Measurements from ENCODE around the gene CCDC172.

Gene CCDC172, protein sequence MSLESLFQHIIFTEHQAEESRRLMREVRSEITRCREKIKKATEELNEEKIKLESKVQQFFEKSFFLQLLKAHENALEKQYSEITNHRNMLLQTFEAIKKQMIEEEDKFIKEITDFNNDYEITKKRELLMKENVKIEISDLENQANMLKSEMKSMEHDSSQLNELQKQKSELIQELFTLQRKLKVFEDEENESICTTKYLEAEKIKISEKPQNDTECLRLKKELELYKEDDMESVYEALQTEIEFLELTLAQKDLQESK

DNA sequence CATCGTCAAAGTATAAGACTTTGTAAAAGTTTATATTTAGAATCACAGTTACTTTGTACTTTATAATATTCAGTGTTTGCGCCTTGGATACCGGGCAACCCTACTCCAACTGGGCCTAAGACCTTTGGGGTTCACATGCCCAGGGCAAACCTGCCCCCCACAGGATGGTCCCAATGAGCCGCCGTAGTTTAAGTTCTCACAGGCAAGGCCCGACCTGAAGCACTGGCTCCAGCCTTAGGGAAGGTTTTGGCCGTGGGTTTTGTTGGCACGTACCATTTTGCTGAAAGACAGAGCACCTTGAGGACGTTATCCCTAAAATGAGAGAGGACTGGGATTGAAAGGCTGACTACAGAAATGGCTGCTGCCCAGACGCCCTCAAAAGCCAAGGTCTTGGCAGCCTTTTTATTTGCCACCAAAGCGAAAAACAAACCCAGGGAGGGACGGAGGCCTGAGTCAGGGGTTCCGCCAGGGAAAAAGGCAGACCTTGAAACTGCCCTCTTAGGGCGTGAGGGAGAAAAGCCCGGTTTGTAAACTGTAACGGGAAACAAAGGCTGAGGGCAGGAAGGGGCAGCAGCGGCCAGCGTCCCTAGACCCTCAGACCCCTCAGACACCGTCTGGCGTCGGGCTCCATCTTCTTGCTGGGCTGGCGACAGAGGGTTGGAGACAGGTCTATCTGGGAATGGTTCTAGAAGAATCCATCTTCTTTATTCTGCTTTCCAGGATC is at the start of gene CCDC172:
CCDC172 (plus strand) TSS at position 222 of the 724 bp plus-strand sequence. CDS start 564 bp downstream, outside the sequence.
- ATAC-seq (replicated peaks; ENCODE audit: extremely low read depth, poor library complexity, severe bottlenecking) (no peak), DNase-seq (ENCODE audit: low spot score in 2 of 2) (no peak)
- no peaks in the 10 kb centered on the region for H3K27me3 Mint-ChIP-seq
- H3K4me1 Mint-ChIP-seq = no peaks in the 10 kb centered on the region
- H3K36me3 Mint-ChIP-seq (ENCODE audit: insufficient read depth) = no peaks in the 10 kb centered on the region
- no peak within 1 kb of the TSS for H3K27ac Mint-ChIP-seq (ENCODE audit: low read depth)
- H3K9me3 Mint-ChIP-seq = no peaks in the 10 kb centered on the region
- no peak within 1 kb of the TSS for H3K4me3 Mint-ChIP-seq

DNA sequence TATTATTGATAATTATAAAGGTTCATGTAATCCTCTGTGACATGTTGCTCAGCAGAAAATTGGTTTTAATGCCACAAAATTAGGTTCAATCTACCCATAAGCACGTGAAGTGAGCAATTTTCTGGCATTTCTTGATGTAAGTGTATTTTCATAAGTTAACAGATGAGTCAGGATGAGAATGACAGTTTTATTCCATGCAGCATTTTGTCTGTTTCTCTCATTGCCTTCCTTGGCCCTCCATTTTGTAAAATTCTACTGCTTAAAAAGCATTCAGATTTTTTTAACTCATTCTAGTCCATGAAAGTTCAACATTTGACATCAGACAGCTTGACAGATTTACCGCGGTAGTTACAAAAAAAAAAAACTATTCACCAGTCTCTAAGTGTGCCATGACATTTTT is 47.3 kb upstream of the CCDC172 start:
- Mint-ChIP-seq H3K27me3 (peaks cover 34% of the 10 kb centered on the region), H3K27ac (ENCODE audit: low read depth) (no peak overlapping the region), H3K36me3 (ENCODE audit: insufficient read depth) (peaks cover 1% of the 10 kb centered on the region), H3K4me3 (no peak overlapping the region), H3K4me1 (peaks cover 6% of the 10 kb centered on the region), H3K9me3 (peaks cover 5% of the 10 kb centered on the region)
- DNase-seq (ENCODE audit: low spot score in 2 of 2) = no peak
- ATAC-seq (replicated peaks; ENCODE audit: extremely low read depth, poor library complexity, severe bottlenecking) = no peak

DNA sequence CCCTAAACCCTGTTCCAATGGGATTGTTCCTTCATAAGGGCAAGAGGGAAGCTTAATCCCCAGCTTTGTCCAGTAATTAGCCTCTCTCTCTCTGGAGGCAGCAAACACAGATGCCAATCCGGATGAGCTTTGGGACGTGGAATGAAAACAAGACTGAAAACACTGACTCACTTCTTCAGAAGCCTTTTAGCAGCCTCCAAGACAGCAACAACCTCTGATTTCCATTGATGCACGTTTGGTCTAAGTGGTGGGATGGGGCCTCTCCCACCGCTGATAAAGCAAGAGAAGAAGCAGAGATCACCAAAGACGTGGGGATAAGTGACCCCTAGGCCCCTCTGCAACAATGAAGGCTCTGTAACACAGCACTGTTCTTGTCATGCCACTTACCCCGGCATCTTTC is 45.4 kb upstream of the CCDC172 start:
- Mint-ChIP-seq H3K27ac (ENCODE audit: low read depth) (no peak overlapping the region), H3K4me1 (no peaks in the 10 kb centered on the region), H3K4me3 (no peak overlapping the region), H3K9me3 (peaks cover 5% of the 10 kb centered on the region), H3K27me3 (peaks cover 26% of the 10 kb centered on the region), H3K36me3 (ENCODE audit: insufficient read depth) (no peaks in the 10 kb centered on the region)
- DNase-seq (ENCODE audit: low spot score in 2 of 2) (no peak), ATAC-seq (replicated peaks; ENCODE audit: extremely low read depth, poor library complexity, severe bottlenecking) (no peak)

DNA sequence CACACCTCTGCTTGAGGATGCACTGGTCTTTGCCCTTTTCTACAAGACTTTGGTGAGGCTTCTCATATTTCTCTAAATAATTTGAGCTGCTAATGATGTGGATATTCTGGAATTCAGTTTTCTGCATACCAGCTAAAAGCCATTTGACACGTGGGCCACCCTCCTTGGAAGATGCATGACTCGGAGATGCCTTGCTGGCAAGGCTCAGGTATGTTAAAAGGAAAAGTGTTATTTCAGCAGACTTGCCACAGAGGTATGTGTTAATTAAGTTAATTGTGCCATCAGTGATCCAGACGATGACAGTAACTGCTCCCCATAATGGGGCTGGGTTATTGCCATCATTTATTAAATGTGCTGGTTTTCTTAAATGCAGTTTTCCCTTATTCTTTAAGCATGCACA is 42.5 kb upstream of the CCDC172 start:
- DNase-seq (ENCODE audit: low spot score in 2 of 2) (no peak), ATAC-seq (replicated peaks; ENCODE audit: extremely low read depth, poor library complexity, severe bottlenecking) (no peak)
- Mint-ChIP-seq H3K27ac (ENCODE audit: low read depth) (no peak overlapping the region), H3K27me3 (no peaks in the 10 kb centered on the region), H3K4me1 (no peaks in the 10 kb centered on the region), H3K36me3 (ENCODE audit: insufficient read depth) (no peaks in the 10 kb centered on the region), H3K4me3 (no peak overlapping the region), H3K9me3 (peaks cover 4% of the 10 kb centered on the region)

DNA sequence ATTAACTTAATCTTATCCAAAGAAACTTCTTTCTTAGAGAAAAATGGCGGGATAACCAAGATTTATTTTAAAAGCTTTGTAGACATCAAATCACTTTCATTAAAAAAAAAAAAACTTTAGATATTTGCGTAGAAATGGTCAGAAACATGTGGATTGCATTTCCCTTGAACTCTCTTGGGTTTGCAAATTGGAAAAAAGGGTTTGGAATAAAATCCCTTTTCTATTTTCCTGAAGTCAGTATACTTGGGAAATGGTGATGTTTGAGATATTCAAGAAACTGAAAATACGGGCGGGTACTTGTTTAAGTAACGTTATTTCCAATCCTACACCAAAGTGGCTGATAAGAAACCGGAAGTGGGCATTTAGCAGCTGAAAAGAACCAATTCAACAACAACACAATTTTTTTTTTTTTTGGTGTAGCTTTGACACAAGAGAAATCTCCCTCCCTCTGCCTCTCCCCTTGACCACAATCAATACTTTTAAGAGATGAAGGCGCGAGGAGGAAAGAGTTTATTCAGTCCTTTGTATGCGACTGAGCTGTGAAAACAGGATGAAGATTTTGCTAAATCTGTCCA is 37.5 kb upstream of the CCDC172 start:
- ATAC-seq (replicated peaks; ENCODE audit: extremely low read depth, poor library complexity, severe bottlenecking) = no peak
- Mint-ChIP-seq H3K27ac (ENCODE audit: low read depth) (no peak overlapping the region), H3K4me1 (no peaks in the 10 kb centered on the region), H3K4me3 (no peak overlapping the region), H3K9me3 (peaks cover 11% of the 10 kb centered on the region), H3K27me3 (no peaks in the 10 kb centered on the region), H3K36me3 (ENCODE audit: insufficient read depth) (no peaks in the 10 kb centered on the region)
- DNase-seq (ENCODE audit: low spot score in 2 of 2) = no peak

DNA sequence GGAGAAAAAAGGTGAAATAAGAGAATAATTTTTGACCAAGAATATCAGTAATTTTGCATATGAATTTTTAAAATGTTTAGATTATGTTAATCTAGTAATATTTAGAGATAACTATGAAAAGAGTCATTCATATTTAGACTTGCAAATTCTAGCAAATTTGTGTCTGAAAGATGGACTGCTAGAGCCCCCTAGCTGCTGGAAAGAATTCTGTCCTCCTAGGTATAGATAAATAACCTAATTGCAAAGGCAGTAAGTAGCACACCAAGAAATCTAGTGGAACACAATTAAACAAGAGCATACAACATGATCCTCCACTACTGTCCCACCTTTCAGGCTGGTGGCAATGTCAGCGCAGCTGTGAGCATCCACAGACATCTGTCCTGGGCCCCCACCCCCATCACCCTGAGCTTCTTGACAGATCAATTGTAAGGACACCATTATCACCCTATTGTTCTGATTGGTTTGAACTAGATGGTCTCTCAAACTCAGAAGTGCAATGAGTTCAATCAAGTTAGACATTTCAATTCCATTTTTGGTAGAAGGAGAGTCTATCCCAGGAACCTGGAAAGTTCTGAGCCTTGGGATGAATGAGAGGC is 36.2 kb upstream of the CCDC172 start:
- DNase-seq (ENCODE audit: low spot score in 2 of 2) = no peak
- H3K27ac Mint-ChIP-seq (ENCODE audit: low read depth) = no peak overlapping the region
- no peaks in the 10 kb centered on the region for H3K4me1 Mint-ChIP-seq
- peaks cover 11% of the 10 kb centered on the region for H3K9me3 Mint-ChIP-seq
- no peaks in the 10 kb centered on the region for H3K27me3 Mint-ChIP-seq
- H3K4me3 Mint-ChIP-seq = no peak overlapping the region
- no peaks in the 10 kb centered on the region for H3K36me3 Mint-ChIP-seq (ENCODE audit: insufficient read depth)
- no peak for ATAC-seq (replicated peaks; ENCODE audit: extremely low read depth, poor library complexity, severe bottlenecking)

DNA sequence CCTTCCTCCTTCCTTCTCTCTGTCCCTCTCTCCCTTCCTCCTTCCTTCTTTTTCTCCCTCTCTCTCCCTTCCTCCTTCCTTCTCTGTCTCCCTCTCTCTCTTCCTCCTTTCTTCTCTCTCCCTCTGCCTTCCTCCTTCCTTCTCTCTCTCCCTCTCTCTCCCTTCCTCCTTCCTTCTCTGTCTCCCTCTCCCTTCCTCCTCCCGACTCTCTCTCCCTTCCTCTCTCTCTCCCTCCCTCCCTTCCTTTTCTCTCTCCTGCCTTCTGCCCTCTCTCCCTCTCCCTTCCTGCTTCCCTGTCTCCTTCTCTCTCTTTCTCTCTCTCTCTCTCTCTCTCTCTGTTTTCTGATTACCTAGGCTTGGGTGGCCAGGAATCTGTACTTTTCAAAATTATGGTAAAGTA is 34.6 kb upstream of the CCDC172 start:
- ATAC-seq (replicated peaks; ENCODE audit: extremely low read depth, poor library complexity, severe bottlenecking) = no peak
- Mint-ChIP-seq H3K27me3 (no peaks in the 10 kb centered on the region), H3K4me1 (no peaks in the 10 kb centered on the region), H3K9me3 (peaks cover 11% of the 10 kb centered on the region), H3K36me3 (ENCODE audit: insufficient read depth) (no peaks in the 10 kb centered on the region), H3K4me3 (no peak overlapping the region), H3K27ac (ENCODE audit: low read depth) (no peak overlapping the region)
- no peak for DNase-seq (ENCODE audit: low spot score in 2 of 2)

DNA sequence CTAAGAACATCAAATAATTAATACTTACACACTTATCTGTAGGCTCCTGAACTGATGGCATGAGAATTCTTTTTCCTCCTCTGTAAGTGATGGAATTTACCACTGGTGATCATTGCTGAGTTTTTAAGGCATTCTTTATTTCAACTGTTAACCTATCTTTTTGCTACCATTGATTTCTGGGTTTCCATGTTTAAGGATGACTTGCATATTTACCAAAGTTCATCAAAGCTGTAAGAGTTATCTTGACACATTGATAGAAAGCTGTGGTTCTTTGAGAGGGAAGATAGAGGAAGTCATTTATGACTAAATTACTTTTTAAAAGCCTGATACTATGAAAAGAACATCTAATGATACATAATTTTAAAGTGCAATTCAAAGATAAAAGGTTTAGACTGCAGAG is 31.8 kb upstream of the CCDC172 start:
- H3K27ac Mint-ChIP-seq (ENCODE audit: low read depth) = no peak overlapping the region
- no peaks in the 10 kb centered on the region for H3K4me1 Mint-ChIP-seq
- H3K36me3 Mint-ChIP-seq (ENCODE audit: insufficient read depth) = no peaks in the 10 kb centered on the region
- ATAC-seq (replicated peaks; ENCODE audit: extremely low read depth, poor library complexity, severe bottlenecking) (no peak), DNase-seq (ENCODE audit: low spot score in 2 of 2) (no peak)
- H3K4me3 Mint-ChIP-seq = no peak overlapping the region
- peaks cover 16% of the 10 kb centered on the region for H3K9me3 Mint-ChIP-seq
- no peaks in the 10 kb centered on the region for H3K27me3 Mint-ChIP-seq

DNA sequence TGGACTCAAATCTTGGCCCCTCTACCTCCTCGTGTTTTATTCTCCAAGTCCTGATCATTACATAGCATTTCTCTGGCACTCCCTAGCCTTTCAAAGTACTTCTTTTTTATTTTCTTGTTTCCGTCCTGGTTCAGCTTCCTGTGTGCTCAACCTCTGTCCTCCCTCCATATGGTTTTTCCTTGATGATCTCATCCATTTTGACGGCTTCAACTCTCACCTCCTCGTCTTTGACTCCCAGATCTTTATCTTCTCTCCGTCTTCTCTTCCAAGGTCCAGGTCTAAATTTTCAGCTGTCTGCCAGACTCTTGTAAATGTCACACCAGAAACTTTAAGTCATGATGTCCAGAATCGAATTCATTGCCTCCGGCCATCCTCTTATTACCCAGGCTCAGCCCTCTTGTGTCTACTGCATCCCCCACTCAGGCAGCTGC is 27.9 kb upstream of the CCDC172 start:
- no peak overlapping the region for H3K27ac Mint-ChIP-seq (ENCODE audit: low read depth)
- no peaks in the 10 kb centered on the region for H3K4me1 Mint-ChIP-seq
- ATAC-seq (replicated peaks; ENCODE audit: extremely low read depth, poor library complexity, severe bottlenecking) = no peak
- H3K9me3 Mint-ChIP-seq = peaks cover 18% of the 10 kb centered on the region
- DNase-seq (ENCODE audit: low spot score in 2 of 2) = no peak
- H3K27me3 Mint-ChIP-seq = no peaks in the 10 kb centered on the region
- H3K36me3 Mint-ChIP-seq (ENCODE audit: insufficient read depth) = no peaks in the 10 kb centered on the region
- H3K4me3 Mint-ChIP-seq = no peak overlapping the region

DNA sequence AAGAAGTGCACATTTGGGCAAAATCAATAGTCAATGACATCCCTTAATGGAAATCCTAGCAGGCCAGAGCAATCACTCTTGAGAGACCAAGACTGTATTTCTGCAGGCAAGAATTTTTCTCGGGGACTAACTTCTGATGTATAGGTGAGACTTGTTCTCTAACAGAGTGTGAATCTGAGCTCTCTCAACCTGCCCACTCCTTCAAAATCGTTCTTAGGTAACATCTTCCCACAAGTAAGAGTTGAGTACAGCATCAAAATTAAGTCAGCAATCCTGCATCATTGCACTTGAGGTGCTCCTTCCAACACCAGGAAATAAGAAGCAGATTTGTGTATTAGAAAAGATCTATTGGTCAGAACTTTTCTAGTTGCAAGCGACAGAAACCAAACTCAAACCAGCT is 25.7 kb upstream of the CCDC172 start:
- peaks cover 24% of the 10 kb centered on the region for H3K9me3 Mint-ChIP-seq
- DNase-seq (ENCODE audit: low spot score in 2 of 2) (no peak), ATAC-seq (replicated peaks; ENCODE audit: extremely low read depth, poor library complexity, severe bottlenecking) (no peak)
- no peaks in the 10 kb centered on the region for H3K36me3 Mint-ChIP-seq (ENCODE audit: insufficient read depth)
- H3K4me3 Mint-ChIP-seq = no peak overlapping the region
- H3K27ac Mint-ChIP-seq (ENCODE audit: low read depth) = no peak overlapping the region
- no peaks in the 10 kb centered on the region for H3K4me1 Mint-ChIP-seq
- H3K27me3 Mint-ChIP-seq = no peaks in the 10 kb centered on the region

DNA sequence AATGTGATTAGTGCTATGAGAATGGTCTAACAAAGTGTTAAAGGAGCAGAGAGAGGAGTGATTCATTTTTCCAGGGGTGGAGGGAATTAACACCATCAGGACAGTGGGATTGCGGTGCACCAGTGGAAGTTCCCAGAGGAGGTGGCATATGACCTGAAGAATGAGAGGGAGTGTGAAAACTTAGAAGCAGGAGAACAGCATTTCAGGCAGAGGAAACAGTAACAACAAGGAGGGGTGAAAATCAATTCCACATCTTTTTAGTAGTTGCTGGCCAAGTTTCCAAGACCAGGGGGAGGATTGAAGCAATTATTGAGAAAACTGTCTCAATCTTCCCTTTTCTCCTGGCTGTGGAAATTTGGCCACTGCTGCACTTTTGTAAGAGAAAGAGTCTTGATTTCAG is 23.7 kb upstream of the CCDC172 start:
- Mint-ChIP-seq H3K36me3 (ENCODE audit: insufficient read depth) (no peaks in the 10 kb centered on the region), H3K27ac (ENCODE audit: low read depth) (no peak overlapping the region), H3K27me3 (no peaks in the 10 kb centered on the region), H3K4me3 (no peak overlapping the region), H3K4me1 (no peaks in the 10 kb centered on the region), H3K9me3 (peaks cover 24% of the 10 kb centered on the region)
- ATAC-seq (replicated peaks; ENCODE audit: extremely low read depth, poor library complexity, severe bottlenecking) (no peak), DNase-seq (ENCODE audit: low spot score in 2 of 2) (no peak)

DNA sequence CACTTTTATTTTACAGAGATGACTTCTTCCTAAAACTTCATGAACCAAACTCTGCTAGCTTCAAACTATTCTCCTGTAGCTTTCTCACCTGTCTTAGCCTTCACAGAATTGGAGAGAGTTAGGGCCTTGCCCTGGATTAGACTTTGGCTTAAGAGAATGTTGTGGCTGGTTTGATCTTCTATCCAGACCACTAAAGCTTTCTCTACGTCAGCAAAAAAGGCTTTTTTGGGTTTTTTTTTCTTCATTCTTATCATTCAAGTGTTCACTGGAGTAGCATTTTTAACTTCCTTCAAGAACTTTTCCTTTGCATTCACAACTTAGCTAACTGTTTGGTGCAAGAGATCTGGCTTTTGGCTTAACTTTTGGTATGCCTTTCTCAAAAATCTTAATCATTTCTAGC is 19.3 kb upstream of the CCDC172 start:
- Mint-ChIP-seq H3K36me3 (ENCODE audit: insufficient read depth) (no peaks in the 10 kb centered on the region), H3K4me1 (no peaks in the 10 kb centered on the region)

DNA sequence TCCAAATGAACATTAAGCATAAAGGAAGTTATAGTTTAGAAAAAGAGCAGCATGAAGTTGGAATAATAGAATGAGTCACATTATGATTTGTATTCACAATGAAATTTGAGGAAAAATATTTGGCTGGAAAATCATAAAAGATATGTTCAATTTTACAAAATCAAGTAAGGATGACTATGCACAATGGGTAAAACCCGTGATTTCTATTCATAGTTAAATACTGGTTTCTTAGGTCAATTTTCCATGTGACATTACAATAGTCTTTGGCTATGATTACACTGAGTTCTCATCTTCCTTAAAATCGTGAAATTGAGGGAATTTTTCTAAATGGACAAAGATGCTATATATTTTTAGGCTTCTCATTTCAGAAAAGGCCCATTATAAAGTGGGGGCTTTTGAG is 17.4 kb upstream of the CCDC172 start:
- Mint-ChIP-seq H3K36me3 (ENCODE audit: insufficient read depth) (no peaks in the 10 kb centered on the region), H3K9me3 (peaks cover 11% of the 10 kb centered on the region), H3K4me3 (no peak overlapping the region), H3K4me1 (no peaks in the 10 kb centered on the region), H3K27ac (ENCODE audit: low read depth) (no peak overlapping the region), H3K27me3 (no peaks in the 10 kb centered on the region)
- no peak for DNase-seq (ENCODE audit: low spot score in 2 of 2)
- ATAC-seq (replicated peaks; ENCODE audit: extremely low read depth, poor library complexity, severe bottlenecking) = no peak

More for the DNA sequence above, 19.3 kb upstream of the CCDC172 start:
- Mint-ChIP-seq H3K27ac (ENCODE audit: low read depth) (no peak overlapping the region), H3K9me3 (peaks cover 10% of the 10 kb centered on the region), H3K4me3 (no peak overlapping the region), H3K27me3 (no peaks in the 10 kb centered on the region)
- ATAC-seq (replicated peaks; ENCODE audit: extremely low read depth, poor library complexity, severe bottlenecking) (no peak), DNase-seq (ENCODE audit: low spot score in 2 of 2) (no peak)
